ENCODE measurements around the gene CDKAL1.

Gene CDKAL1

DNA sequence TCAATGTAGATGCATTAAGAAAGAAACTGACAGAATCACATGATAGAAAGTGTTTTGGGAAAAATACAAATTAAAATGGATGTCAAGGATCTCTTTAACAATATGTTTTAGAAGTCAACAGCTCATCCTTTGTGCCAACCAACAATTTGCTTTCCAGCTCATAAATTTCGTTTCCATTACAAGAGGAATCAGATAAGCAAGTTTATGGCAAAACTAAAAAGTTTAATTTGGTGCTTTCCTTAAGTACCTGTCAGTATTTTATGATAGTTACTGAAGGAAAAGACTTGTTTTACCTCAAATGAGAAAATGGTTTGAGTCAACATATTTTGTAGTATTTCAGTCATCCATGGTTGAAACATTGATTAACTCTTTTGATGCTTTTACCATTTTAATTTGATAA, 130.0 kb downstream of the CDKAL1 start:
- no peak for ATAC-seq
- TF ChIP-seq ZC3H10 (CRISPR knock-in tag; IDR thresholded peaks at IDR 0.05): no peak
- TF ChIP-seq, protein P1, sequence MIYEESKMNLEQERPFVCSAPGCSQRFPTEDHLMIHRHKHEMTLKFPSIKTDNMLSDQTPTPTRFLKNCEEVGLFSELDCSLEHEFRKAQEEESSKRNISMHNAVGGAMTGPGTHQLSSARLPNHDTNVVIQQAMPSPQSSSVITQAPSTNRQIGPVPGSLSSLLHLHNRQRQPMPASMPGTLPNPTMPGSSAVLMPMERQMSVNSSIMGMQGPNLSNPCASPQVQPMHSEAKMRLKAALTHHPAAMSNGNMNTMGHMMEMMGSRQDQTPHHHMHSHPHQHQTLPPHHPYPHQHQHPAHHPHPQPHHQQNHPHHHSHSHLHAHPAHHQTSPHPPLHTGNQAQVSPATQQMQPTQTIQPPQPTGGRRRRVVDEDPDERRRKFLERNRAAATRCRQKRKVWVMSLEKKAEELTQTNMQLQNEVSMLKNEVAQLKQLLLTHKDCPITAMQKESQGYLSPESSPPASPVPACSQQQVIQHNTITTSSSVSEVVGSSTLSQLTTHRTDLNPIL (CRISPR knock-in tag; IDR thresholded peaks at IDR 0.05; ENCODE audit: low read depth): no peak
- TF ChIP-seq, protein P2, sequence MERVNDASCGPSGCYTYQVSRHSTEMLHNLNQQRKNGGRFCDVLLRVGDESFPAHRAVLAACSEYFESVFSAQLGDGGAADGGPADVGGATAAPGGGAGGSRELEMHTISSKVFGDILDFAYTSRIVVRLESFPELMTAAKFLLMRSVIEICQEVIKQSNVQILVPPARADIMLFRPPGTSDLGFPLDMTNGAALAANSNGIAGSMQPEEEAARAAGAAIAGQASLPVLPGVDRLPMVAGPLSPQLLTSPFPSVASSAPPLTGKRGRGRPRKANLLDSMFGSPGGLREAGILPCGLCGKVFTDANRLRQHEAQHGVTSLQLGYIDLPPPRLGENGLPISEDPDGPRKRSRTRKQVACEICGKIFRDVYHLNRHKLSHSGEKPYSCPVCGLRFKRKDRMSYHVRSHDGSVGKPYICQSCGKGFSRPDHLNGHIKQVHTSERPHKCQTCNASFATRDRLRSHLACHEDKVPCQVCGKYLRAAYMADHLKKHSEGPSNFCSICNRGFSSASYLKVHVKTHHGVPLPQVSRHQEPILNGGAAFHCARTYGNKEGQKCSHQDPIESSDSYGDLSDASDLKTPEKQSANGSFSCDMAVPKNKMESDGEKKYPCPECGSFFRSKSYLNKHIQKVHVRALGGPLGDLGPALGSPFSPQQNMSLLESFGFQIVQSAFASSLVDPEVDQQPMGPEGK (CRISPR knock-in tag; IDR thresholded peaks at IDR 0.05; ENCODE audit: borderline replicate concordance): no peak
- TF ChIP-seq ZFP3 (CRISPR knock-in tag; IDR thresholded peaks at IDR 0.05): no peak
- TF ChIP-seq ZNF565 (CRISPR knock-in tag; conservative IDR thresholded peaks at IDR 0.05; ENCODE audit: low read depth): no peak
- TF ChIP-seq CSDC2 (CRISPR knock-in tag; IDR thresholded peaks at IDR 0.05): no peak
- TF ChIP-seq, protein P3, sequence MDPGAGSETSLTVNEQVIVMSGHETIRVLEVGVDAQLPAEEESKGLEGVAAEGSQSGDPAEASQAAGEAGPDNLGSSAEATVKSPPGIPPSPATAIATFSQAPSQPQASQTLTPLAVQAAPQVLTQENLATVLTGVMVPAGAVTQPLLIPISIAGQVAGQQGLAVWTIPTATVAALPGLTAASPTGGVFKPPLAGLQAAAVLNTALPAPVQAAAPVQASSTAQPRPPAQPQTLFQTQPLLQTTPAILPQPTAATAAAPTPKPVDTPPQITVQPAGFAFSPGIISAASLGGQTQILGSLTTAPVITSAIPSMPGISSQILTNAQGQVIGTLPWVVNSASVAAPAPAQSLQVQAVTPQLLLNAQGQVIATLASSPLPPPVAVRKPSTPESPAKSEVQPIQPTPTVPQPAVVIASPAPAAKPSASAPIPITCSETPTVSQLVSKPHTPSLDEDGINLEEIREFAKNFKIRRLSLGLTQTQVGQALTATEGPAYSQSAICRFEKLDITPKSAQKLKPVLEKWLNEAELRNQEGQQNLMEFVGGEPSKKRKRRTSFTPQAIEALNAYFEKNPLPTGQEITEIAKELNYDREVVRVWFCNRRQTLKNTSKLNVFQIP (CRISPR knock-in tag; IDR thresholded peaks at IDR 0.05; ENCODE audit: borderline replicate concordance, low read depth): no peak
- TF ChIP-seq ZNF70 (CRISPR knock-in tag; IDR thresholded peaks at IDR 0.05): no peak

DNA sequence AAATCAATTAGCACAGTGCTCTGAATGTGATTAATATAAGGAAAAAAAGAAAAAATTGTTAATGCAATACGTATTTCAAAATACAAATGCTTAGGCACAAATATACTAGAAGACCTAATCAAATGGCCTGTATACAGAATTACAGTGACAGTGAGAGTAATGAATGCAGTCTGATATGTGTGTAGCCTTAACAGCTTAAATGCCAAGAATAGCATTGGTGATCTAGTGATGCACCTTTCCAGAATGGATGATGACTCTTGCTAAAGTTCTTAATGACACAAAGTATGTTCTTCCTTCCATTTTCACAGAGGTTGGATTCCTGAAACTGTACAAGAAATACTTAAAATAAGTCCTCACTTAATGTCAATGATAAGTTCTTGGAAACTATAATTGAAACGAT, 131.0 kb downstream of the CDKAL1 start:
- no peak for ATAC-seq
- no peak for TF ChIP-seq TCF4 (CRISPR knock-in tag; IDR thresholded peaks at IDR 0.05; ENCODE audit: borderline replicate concordance)
- TF ChIP-seq TOX (CRISPR knock-in tag; IDR thresholded peaks at IDR 0.05; ENCODE audit: borderline replicate concordance): no peak
- TF ChIP-seq ISL1 (CRISPR knock-in tag; IDR thresholded peaks at IDR 0.05): no peak
- TF ChIP-seq ZNF8 (CRISPR knock-in tag; IDR thresholded peaks at IDR 0.05): no peak
- TF ChIP-seq, protein P4, sequence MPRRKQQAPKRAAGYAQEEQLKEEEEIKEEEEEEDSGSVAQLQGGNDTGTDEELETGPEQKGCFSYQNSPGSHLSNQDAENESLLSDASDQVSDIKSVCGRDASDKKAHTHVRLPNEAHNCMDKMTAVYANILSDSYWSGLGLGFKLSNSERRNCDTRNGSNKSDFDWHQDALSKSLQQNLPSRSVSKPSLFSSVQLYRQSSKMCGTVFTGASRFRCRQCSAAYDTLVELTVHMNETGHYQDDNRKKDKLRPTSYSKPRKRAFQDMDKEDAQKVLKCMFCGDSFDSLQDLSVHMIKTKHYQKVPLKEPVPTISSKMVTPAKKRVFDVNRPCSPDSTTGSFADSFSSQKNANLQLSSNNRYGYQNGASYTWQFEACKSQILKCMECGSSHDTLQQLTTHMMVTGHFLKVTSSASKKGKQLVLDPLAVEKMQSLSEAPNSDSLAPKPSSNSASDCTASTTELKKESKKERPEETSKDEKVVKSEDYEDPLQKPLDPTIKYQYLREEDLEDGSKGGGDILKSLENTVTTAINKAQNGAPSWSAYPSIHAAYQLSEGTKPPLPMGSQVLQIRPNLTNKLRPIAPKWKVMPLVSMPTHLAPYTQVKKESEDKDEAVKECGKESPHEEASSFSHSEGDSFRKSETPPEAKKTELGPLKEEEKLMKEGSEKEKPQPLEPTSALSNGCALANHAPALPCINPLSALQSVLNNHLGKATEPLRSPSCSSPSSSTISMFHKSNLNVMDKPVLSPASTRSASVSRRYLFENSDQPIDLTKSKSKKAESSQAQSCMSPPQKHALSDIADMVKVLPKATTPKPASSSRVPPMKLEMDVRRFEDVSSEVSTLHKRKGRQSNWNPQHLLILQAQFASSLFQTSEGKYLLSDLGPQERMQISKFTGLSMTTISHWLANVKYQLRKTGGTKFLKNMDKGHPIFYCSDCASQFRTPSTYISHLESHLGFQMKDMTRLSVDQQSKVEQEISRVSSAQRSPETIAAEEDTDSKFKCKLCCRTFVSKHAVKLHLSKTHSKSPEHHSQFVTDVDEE (CRISPR knock-in tag; IDR thresholded peaks at IDR 0.05): no peak
- no peak for TF ChIP-seq ZNF565 (CRISPR knock-in tag; conservative IDR thresholded peaks at IDR 0.05; ENCODE audit: low read depth)
- TF ChIP-seq ARNTL (CRISPR knock-in tag; IDR thresholded peaks at IDR 0.05; ENCODE audit: borderline replicate concordance, low read depth): no peak
- TF ChIP-seq CSDC2 (CRISPR knock-in tag; IDR thresholded peaks at IDR 0.05): no peak
- TF ChIP-seq, protein P1 (CRISPR knock-in tag; IDR thresholded peaks at IDR 0.05; ENCODE audit: low read depth): no peak
- TF ChIP-seq, protein P2 (CRISPR knock-in tag; IDR thresholded peaks at IDR 0.05; ENCODE audit: borderline replicate concordance): no peak
- no peak for TF ChIP-seq OSR1 (CRISPR knock-in tag; IDR thresholded peaks at IDR 0.05)
- TF ChIP-seq GLIS3 (CRISPR knock-in tag; IDR thresholded peaks at IDR 0.05): no peak
- no peak for TF ChIP-seq PPARA (CRISPR knock-in tag; IDR thresholded peaks at IDR 0.05; ENCODE audit: borderline replicate concordance)
- TF ChIP-seq, protein P3 (CRISPR knock-in tag; IDR thresholded peaks at IDR 0.05; ENCODE audit: borderline replicate concordance, low read depth): no peak
- no peak for TF ChIP-seq ZFP30 (CRISPR knock-in tag; IDR thresholded peaks at IDR 0.05)
- TF ChIP-seq ZFP3 (CRISPR knock-in tag; IDR thresholded peaks at IDR 0.05): no peak

Measured in SK-N-SH treated with all-trans-retinoic acid at 6 μM for 48 hours (cell line).